Caco-2 (cell line): Measurements from ENCODE around the gene SMYD3. TPM values are rescaled to one million over a fixed set of nuclear protein-coding genes. Genes with fewer than 3 reads are reported as not detected.

ENCODE experiments used
- BruUV-seq: library from RNA; stranded (reverse); fragments of 400-500 nt; replicated peaks from 2 replicates; lab custom pipeline; 2021; lab: Mats Ljungman, UMichigan
- CTCF ChIA-PET: fragments of 300-600 bp; sonication (Branson Sonifier 250); formaldehyde crosslinking; loops from one replicate; lab custom pipeline; 2022; ENCODE audit warnings: antibody characterized with exemption; lab: Charles Lee
- POLR2A ChIA-PET: fragments of 300-600 bp; sonication (Branson Sonifier 250); formaldehyde crosslinking; loops from one replicate; lab custom pipeline; 2022; ENCODE audit warnings: antibody characterized with exemption; lab: Charles Lee
- DNase-seq, 2 experiments: peaks; one replicate each; pipeline versions ENCODE4 v3.0.0 to v3.0.0-alpha.2; 2020 to 2022
- H3K27me3 ChIP-seq: replicated peaks from 2 replicates; pipeline ENCODE4 v1.6.0; 2011; ENCODE audit warnings: low read length; ENCODE audit not compliant: control insufficient read depth, insufficient read depth
- H3K36me3 ChIP-seq: 2 replicates; pipeline ENCODE4 v1.5.1; 2011; ENCODE audit warnings: low read length; ENCODE audit not compliant: control insufficient read depth, insufficient read depth
- H3K4me1 ChIP-seq: fragments of 250-450 bp; sonication (Bioruptor Pico); 2 replicates; pipeline ENCODE4 v1.5.1; 2020; ENCODE audit warnings: mild to moderate bottlenecking
- H3K4me3 ChIP-seq: 2 replicates; pipeline ENCODE4 v1.5.1; 2011; ENCODE audit warnings: low read depth, mild to moderate bottlenecking, control low read depth, low read length
- H3K9me3 ChIP-seq: fragments of 250-450 bp; sonication (Bioruptor Pico); 2 replicates; pipeline ENCODE4 v1.5.1; 2020; ENCODE audit warnings: mild to moderate bottlenecking, moderate library complexity
- H3K27ac Mint-ChIP-seq: one replicate; pipeline ENCODE4 v1.8.0; 2022; ENCODE audit warnings: mixed read lengths; ENCODE audit not compliant: unreplicated experiment
- H3K27me3 Mint-ChIP-seq: one replicate; pipeline ENCODE4 v1.8.0; 2022; ENCODE audit warnings: mixed read lengths; ENCODE audit not compliant: insufficient read depth, unreplicated experiment
- H3K36me3 Mint-ChIP-seq: one replicate; pipeline ENCODE4 v1.8.0; 2022; ENCODE audit warnings: mild to moderate bottlenecking, mixed read lengths; ENCODE audit not compliant: insufficient read depth, unreplicated experiment
- H3K4me1 Mint-ChIP-seq: one replicate; pipeline ENCODE4 v1.8.0; 2022; ENCODE audit warnings: low read depth, mixed read lengths; ENCODE audit not compliant: unreplicated experiment
- H3K4me3 Mint-ChIP-seq: one replicate; pipeline ENCODE4 v1.8.0; 2022; ENCODE audit warnings: mild to moderate bottlenecking, moderate library complexity, mixed read lengths; ENCODE audit not compliant: unreplicated experiment
- H3K9me3 Mint-ChIP-seq: one replicate; pipeline ENCODE4 v1.8.0; 2022; ENCODE audit warnings: mixed read lengths; ENCODE audit not compliant: unreplicated experiment
- intact Hi-C: fragments of 100-400 bp; cut with micrococcal nuclease; formaldehyde crosslinking; loops from one replicate; pipeline ENCODE4 v1.10.0; 2022; ENCODE audit not compliant: unreplicated experiment
- total RNA-seq: library from RNA; stranded (reverse); gene quantifications from 2 replicates; pipeline ENCODE4 v1.2.3, GENCODE V29; 2022
- TF ChIP-seq, protein P1 (sequence below), 2 experiments: fragments of 200-600 bp in 1 of 2; IDR thresholded peaks; 1 replicate in 1 of 2; 2 replicates in 1 of 2; pipeline versions ENCODE4 v1.5.1 to v1.8.0; 2011 to 2022; ENCODE audit warnings: antibody characterized with exemption in 1 of 2, control low read depth in 1 of 2, inconsistent platforms in 1 of 2, low read depth in 1 of 2, low read length in 1 of 2, mild to moderate bottlenecking in 1 of 2, moderate library complexity in 1 of 2; ENCODE audit not compliant: insufficient read depth in 1 of 2, severe bottlenecking in 1 of 2, unreplicated experiment in 1 of 2

Gene SMYD3
- total RNA-seq, 1 experiment from 2014 or later, result 33.0 TPM

- H3K9me3 Mint-ChIP-seq, result peaks cover 12% of the 10 kb centered on the region
- H3K9me3 ChIP-seq, result peaks cover 8% of the 10 kb centered on the region
- H3K27me3 ChIP-seq, result no peaks in the 10 kb centered on the region
- H3K27me3 Mint-ChIP-seq, result no peaks in the 10 kb centered on the region
- TF ChIP-seq, protein P1, sequence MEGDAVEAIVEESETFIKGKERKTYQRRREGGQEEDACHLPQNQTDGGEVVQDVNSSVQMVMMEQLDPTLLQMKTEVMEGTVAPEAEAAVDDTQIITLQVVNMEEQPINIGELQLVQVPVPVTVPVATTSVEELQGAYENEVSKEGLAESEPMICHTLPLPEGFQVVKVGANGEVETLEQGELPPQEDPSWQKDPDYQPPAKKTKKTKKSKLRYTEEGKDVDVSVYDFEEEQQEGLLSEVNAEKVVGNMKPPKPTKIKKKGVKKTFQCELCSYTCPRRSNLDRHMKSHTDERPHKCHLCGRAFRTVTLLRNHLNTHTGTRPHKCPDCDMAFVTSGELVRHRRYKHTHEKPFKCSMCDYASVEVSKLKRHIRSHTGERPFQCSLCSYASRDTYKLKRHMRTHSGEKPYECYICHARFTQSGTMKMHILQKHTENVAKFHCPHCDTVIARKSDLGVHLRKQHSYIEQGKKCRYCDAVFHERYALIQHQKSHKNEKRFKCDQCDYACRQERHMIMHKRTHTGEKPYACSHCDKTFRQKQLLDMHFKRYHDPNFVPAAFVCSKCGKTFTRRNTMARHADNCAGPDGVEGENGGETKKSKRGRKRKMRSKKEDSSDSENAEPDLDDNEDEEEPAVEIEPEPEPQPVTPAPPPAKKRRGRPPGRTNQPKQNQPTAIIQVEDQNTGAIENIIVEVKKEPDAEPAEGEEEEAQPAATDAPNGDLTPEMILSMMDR (IDR thresholded peaks at IDR 0.05; ENCODE audit: insufficient read depth in 1 of 2, low read depth in 1 of 2, low read length in 1 of 2, severe bottlenecking in 1 of 2, unreplicated experiment in 1 of 2), result no peak
- no peaks in the 10 kb centered on the region for H3K36me3 Mint-ChIP-seq
- no peaks in the 10 kb centered on the region for H3K4me1 Mint-ChIP-seq
- no peak overlapping the region for H3K4me3 ChIP-seq
- DNase-seq, result no peak
- no TSS peak for BruUV-seq
- H3K36me3 ChIP-seq, result no peaks in the 10 kb centered on the region; the same call in 1 of the 2 replicates
- POLR2A ChIA-PET, result no interaction called here
- no peak overlapping the region for H3K4me3 Mint-ChIP-seq
- intact Hi-C loops, result no loop called here
- no peak overlapping the region for H3K27ac Mint-ChIP-seq
- CTCF ChIA-PET, result no interaction called here
- H3K4me1 ChIP-seq, result no peaks in the 10 kb centered on the region
Observed at GRCh38 chr1:246146804-246147523, 360.1 kb downstream of the SMYD3 start.

DNA sequence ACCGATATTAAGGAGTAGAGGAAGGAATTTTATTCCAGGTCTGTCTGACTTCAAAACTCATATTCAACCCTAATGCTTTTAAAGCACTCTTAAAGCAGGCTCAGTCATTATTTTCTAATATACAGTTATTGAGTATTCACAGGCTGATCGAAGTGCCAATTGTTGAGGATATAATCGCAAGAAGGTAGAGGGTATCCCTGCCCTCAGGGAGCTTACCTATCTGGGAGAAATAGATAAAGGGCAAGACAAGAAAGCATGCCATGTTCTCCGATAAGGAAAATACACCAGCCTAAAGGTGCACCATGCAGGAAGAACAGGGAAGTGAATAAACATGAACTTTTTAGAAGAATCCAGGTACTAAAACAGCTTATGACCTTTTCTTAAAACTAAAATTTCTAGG is 361.2 kb downstream of the SMYD3 start:
- intact Hi-C loops, result no loop called here
- TF ChIP-seq, protein P1 (IDR thresholded peaks at IDR 0.05; ENCODE audit: insufficient read depth in 1 of 2, low read depth in 1 of 2, low read length in 1 of 2, severe bottlenecking in 1 of 2, unreplicated experiment in 1 of 2), result no peak
- BruUV-seq, result no TSS peak
- no peak overlapping the region for H3K4me3 Mint-ChIP-seq
- H3K36me3 Mint-ChIP-seq, result no peaks in the 10 kb centered on the region
- CTCF ChIA-PET, result no interaction called here
- no peak overlapping the region for H3K27ac Mint-ChIP-seq
- no peak for DNase-seq
- no peaks in the 10 kb centered on the region for H3K27me3 Mint-ChIP-seq
- H3K4me1 Mint-ChIP-seq, result no peaks in the 10 kb centered on the region
- H3K9me3 Mint-ChIP-seq, result peaks cover 12% of the 10 kb centered on the region
- POLR2A ChIA-PET, result no interaction called here
- H3K4me1 ChIP-seq, result no peaks in the 10 kb centered on the region
- H3K4me3 ChIP-seq, result no peak overlapping the region
- H3K36me3 ChIP-seq, result no peaks in the 10 kb centered on the region; the same call in 1 of the 2 replicates
- H3K27me3 ChIP-seq, result no peaks in the 10 kb centered on the region
- H3K9me3 ChIP-seq, result peaks cover 8% of the 10 kb centered on the region

GRCh38 chr1:246144931-246145330 is 362.1 kb downstream of the SMYD3 start:
- peaks cover 8% of the 10 kb centered on the region for H3K9me3 ChIP-seq
- no peaks in the 10 kb centered on the region; the same call in 1 of the 2 replicates for H3K36me3 ChIP-seq
- POLR2A ChIA-PET, result no interaction called here
- intact Hi-C loops, result no loop called here
- peaks cover 12% of the 10 kb centered on the region for H3K9me3 Mint-ChIP-seq
- peaks cover 2% of the 10 kb centered on the region for H3K4me1 Mint-ChIP-seq
- H3K27me3 Mint-ChIP-seq, result no peaks in the 10 kb centered on the region
- H3K4me3 Mint-ChIP-seq, result no peak overlapping the region
- TF ChIP-seq, protein P1 (IDR thresholded peaks at IDR 0.05; ENCODE audit: insufficient read depth in 1 of 2, low read depth in 1 of 2, low read length in 1 of 2, severe bottlenecking in 1 of 2, unreplicated experiment in 1 of 2), result no peak
- H3K36me3 Mint-ChIP-seq, result no peaks in the 10 kb centered on the region
- no TSS peak for BruUV-seq
- no peaks in the 10 kb centered on the region for H3K27me3 ChIP-seq
- H3K27ac Mint-ChIP-seq, result no peak overlapping the region
- CTCF ChIA-PET, result no interaction called here
- no peak for DNase-seq
- H3K4me3 ChIP-seq, result no peak overlapping the region
- no peaks in the 10 kb centered on the region for H3K4me1 ChIP-seq
